ENCODE data around the gene PLK5. TPM values are rescaled to one million over a fixed set of nuclear protein-coding genes. Genes with fewer than 3 reads are reported as not detected.
"Not testable (repeated sequence)": the region's sequence is repeated elsewhere in the genome, so short reads cannot be mapped to it uniquely, and the experiment has no call there.

PLK5 gene, protein sequence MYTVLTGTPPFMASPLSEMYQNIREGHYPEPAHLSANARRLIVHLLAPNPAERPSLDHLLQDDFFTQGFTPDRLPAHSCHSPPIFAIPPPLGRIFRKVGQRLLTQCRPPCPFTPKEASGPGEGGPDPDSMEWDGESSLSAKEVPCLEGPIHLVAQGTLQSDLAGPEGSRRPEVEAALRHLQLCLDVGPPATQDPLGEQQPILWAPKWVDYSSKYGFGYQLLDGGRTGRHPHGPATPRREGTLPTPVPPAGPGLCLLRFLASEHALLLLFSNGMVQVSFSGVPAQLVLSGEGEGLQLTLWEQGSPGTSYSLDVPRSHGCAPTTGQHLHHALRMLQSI
- not detected in 2 replicates for total RNA-seq

- DNase-seq (ENCODE audit: extremely low read depth, low read depth, low spot score) = no peak
Measured at GRCh38 chr19:1523412-1524286, at the start of gene PLK5. TSS of gene PLK5 (plus strand) at chr19:1524077. CDS start at chr19:1526997, 2,920 bp downstream.

DNA sequence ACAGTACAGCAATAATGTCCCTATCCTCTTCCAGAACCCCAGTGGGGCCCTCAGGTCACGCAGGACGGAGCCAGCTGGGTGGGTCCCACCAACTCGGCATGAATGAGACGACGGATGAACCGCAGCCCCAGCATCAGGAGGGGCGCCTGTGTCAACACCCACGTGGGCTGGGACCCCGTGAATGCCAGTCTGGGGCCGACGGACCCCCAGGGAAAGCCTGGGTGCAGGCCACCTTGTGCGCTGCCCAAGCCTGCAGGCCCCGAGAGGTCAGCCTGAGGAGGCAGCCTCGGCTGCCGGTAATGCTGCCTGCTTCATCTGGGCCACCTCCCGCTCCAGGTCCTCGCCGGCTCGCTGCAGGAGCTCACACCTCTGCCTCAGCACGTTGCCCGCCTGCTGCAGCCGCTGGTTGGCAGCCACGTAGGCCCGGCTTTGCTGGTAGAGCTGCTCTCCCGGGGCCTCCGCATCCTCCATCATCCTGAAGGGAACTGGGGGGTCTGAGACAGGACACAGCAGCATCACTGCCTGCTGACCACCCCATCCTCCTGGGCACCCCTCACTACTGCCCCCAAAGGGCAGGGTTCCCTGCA lies 49.0 kb upstream of the PLK5 start:
- no peak for DNase-seq (ENCODE audit: extremely low read depth, low read depth, low spot score)

DNA sequence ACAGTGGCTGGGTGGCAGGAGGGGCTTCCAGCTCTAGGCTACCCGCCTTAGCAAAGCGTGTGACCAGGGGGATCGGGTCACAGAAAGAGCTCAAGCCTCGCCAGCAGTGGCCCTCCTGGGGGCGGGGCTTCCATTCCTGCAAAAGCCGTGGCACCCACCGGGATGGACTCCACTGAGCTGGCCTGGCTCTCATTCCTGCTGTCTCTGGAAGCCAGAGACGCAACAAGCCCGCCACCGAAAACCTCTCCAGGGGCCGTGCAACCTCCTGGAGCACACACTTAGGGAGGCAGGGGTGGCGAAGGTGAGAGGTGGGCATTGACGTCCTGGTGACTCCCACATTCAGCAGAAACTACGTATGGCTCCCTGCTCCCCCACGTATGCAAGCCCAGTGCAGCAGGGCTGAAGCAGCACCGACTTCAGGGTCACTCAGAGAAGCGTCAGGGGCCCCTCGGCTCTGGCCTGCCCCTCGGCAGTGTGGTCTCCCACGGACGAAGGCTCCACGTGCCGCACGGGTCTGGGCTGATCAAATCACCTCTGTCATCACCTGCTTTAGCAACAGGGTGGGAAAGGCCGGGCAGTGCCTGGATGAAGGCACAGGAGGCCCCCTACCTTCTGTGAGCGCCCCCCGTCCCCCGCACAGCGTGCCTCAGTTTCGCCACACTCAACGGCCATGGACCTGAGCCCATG lies 48.0 kb upstream of the PLK5 start:
- DNase-seq (ENCODE audit: extremely low read depth, low read depth, low spot score) = no peak

- DNase-seq (ENCODE audit: extremely low read depth, low read depth, low spot score) = not testable (repeated sequence)
Measured at GRCh38 chr19:1477056-1477455, 46.8 kb upstream of the PLK5 start.

- DNase-seq (ENCODE audit: extremely low read depth, low read depth, low spot score) = peak; percentile 52
Measured at GRCh38 chr19:1478934-1479707, 44.8 kb upstream of the PLK5 start, which contains the start of gene C19orf25. TSS of gene C19orf25 (minus strand) at chr19:1479215. CDS start at chr19:1478903, 312 bp downstream.

GRCh38 chr19:1481224-1481892 lies 42.5 kb upstream of the PLK5 start:
- no peak for DNase-seq (ENCODE audit: extremely low read depth, low read depth, low spot score)

DNA sequence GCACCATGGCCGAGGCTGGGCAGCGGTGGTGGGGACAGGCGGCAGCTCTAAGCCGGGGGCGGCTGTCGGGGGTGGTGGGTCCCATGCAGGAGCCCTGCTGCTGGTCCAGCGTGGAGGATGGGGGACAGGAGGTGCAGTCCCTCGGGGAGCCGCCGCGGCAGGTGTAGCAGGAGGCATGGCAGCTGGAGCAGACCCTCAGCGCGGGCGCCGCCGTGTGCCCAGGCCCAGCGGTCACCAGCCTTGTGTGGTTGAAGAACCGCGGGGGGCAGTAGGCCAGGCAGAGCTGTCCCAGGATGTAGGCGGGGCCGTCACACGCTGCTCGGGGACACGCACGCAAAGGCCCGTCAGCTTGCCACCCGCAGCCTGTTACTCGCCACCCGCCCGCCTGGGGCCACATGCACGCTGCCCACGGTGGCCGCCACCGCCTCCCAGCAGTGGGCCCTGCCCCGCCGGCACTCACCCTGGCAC lies 42.0 kb upstream of the PLK5 start:
- DNase-seq (ENCODE audit: extremely low read depth, low read depth, low spot score) = no peak

DNA sequence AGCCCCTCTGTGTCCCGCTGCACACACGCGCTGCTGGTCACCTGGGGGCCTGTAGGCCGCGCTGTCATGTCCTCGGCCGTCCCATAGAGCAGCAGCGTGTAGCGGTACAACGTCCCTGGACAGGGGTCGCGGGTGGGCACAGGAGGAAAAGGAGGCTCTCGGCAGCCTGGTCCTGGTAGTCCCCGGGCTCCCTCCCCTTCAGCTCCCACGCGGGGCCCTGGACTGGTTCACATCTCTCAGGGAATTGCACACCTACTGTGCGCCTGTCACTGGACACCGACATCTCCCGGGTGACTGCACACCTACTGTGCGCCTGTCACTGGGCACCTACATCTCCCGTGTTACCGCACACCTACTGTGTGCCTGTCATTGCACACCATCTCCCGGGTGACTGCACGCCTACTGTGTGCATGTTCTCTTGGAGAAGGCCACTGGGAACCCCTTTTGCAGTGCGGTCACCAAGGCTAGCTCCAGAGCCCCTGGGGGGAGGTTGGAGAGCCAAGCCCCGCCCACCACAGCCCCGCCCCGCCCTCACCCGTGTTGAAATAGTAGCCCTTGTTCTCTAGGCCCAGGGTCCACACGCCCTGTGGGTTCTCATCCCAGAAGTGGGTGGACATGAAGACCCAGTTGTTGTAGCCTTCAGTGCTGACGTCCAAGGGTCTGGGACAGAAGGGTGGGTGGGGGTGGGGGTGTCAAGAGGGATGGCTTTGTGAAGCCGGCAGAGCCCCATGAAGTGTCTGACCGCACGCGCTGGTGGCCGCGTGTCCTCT lies 41.3 kb upstream of the PLK5 start:
- DNase-seq (ENCODE audit: extremely low read depth, low read depth, low spot score) = no peak

DNA sequence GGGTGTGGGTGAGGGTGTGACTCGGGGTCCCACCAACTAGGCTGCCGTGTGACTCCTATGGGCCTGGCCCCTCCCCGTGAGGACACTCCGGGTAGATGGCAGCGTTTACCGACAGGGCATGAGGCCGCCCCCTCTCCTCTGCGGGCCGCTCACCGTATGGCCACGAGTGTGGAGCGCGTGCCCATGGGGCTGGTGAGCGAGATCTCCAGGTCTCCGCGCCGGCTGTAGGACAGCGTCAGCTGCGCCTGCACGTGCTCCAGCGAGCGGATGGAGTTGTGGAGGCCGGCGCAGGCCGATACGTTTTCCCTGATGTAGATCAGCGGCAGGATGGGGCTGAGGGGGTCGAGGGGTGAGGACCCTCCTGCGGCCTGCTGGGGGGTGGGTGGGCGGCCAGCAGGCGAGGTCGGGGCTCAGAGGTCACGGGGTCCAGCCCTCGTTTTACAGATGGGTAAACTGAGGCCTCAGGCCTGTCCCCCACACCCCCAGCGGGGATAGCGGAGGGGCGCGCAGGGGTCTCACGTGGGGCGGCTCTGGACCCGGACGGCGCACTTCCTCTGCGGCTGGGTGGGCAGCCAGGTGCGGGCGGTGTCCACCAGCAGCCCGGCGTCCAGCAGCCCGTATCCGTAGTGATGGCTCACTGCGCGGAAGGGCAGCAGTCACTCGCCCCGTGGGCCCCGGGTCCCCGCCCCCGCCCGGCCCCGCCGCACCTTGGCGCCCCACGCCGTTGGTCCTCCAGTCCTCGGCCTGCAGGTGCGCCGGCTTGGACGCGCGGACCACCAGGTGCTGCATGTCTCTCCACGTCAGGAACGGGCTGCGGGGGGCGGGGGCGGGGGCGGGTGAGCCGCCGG lies 40.5 kb upstream of the PLK5 start:
- DNase-seq (ENCODE audit: extremely low read depth, low read depth, low spot score) = no peak

DNA sequence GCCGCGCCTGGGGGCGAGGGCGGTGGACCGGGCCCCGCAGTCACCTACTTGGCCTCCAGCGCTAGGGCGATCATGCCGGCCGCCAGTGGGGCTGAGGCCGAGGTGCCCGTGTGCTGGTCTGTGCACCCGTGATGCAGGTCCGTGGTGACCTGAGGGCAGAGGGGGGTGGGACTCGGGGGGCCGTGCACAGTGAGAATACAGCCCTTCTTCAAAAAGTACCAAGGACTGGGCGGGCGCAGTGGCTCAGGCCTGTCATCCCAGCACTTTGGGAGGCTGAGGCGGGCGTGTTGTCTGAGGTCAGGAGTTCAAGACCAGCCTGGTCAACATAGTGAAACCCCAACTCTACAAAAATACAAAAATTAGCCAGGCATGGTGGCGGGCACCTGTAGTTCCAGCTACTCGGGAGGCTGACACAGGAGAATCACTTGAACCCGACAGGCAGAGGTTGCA lies 39.9 kb upstream of the PLK5 start:
- DNase-seq (ENCODE audit: extremely low read depth, low read depth, low spot score) = no peak

- DNase-seq (ENCODE audit: extremely low read depth, low read depth, low spot score) = no peak
Measured at GRCh38 chr19:1486720-1487575, 36.9 kb upstream of the PLK5 start.

- DNase-seq (ENCODE audit: extremely low read depth, low read depth, low spot score) = no peak
Measured at GRCh38 chr19:1487576-1488281, 36.1 kb upstream of the PLK5 start.

GRCh38 chr19:1488282-1488601 lies 35.6 kb upstream of the PLK5 start:
- no peak for DNase-seq (ENCODE audit: extremely low read depth, low read depth, low spot score)

DNA sequence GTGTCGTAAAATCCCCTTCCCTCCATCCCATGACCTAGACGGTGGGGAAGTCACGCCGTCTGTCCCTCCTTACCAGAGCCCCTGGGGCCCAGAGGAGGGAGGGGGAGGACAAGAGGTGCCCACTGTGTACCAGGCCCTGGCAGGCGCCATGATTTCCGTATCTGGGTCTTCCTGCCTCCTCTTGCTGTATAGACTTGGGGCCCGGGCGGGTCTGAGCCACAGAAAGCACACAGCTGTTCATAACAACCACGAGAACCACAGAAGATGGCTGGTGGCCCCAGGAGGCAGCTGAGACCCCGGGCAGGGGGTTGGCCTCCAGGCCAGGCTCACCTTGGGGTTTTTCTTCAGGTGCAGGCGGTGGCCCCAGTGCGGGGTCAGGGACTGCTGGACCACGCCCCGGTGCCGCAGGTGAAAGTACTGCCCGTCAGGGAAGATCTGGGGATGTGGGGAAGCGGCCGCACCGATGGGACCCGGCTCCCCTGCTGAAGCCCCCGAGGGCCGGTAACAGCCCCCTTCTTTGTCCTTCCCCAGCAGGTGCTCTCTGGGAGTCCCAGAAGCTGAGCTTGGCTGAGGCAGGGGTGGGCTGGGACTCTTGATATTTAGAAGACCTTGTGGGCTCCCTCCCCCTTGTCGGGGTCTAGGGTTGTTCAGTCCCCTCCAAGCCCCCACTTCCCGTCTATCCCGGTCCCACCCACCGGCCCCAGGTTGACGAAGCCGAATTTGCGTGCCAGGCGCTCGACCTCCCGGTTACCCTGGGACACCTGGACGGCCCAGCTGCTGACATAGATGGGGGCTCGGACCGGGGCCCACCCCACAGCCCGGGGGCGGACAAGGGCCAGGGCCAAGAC lies 34.2 kb upstream of the PLK5 start:
- no peak for DNase-seq (ENCODE audit: extremely low read depth, low read depth, low spot score)

Data from glomerular endothelial cell (primary cell).